Breast epithelium (tissue), 4 donors: ENCODE measurements around the gene PTPRCAP. TPM values are rescaled to one million over a fixed set of nuclear protein-coding genes. Genes with fewer than 3 reads are reported as not detected.
"Not testable (repeated sequence)": the region's sequence is repeated elsewhere in the genome, so short reads cannot be mapped to it uniquely, and the experiment has no call there.

Source experiments
- DNase-seq, 2 donors: peaks; one replicate each; pipeline ENCODE4 v3.0.0-alpha.2; 2019; ENCODE audit warnings: low spot score in 2 of 2
- H3K27ac ChIP-seq, 2 donors: fragments of 200-600 bp; sonication (generic) in 1 of 2; one replicate each; pipeline ENCODE4 v1.5.1; 2016 to 2019; ENCODE audit warnings: mild to moderate bottlenecking in 1 of 2
- H3K27me3 ChIP-seq, 2 donors: fragments of 200-600 bp; sonication (generic) in 1 of 2; one replicate each; pipeline versions ENCODE4 v1.5.1 to v1.6.0; 2017 to 2019; ENCODE audit warnings: control low read depth in 1 of 2, mild to moderate bottlenecking in 1 of 2
- H3K36me3 ChIP-seq: fragments of 200-600 bp; one replicate; pipeline ENCODE4 v1.5.1; 2019
- H3K4me1 ChIP-seq, 2 donors: fragments of 200-600 bp; sonication (generic); one replicate each; pipeline ENCODE4 v1.5.1; 2016 to 2019; ENCODE audit warnings: control low read depth in 1 of 2
- H3K4me3 ChIP-seq, 3 donors: fragments of 200-600 bp; sonication (generic); 1 replicate in 2 of 3; 2 replicates in 1 of 3; pipeline ENCODE4 v1.5.1; 2016 to 2019; ENCODE audit warnings: mild to moderate bottlenecking in 3 of 3, moderate library complexity in 2 of 3
- H3K9me3 ChIP-seq, 2 donors: fragments of 200-600 bp; sonication (generic) in 1 of 2; one replicate each; pipeline ENCODE4 v1.5.1; 2016 to 2019; ENCODE audit warnings: control low read depth in 1 of 2
- CTCF ChIP-seq, 3 donors: fragments of 450-650 bp; IDR thresholded peaks; one replicate each; pipeline ENCODE4 v1.5.1; 2016 to 2017; ENCODE audit warnings: antibody characterized with exemption in 3 of 3, mild to moderate bottlenecking in 3 of 3, moderate library complexity in 3 of 3
- POLR2A ChIP-seq: fragments of 450-650 bp; IDR thresholded peaks from one replicate; pipeline ENCODE4 v1.6.1; 2016; ENCODE audit warnings: antibody characterized with exemption, mild to moderate bottlenecking, moderate library complexity
- POLR2AphosphoS5 ChIP-seq, 3 donors: sonication (generic); formaldehyde crosslinking; IDR thresholded peaks; one replicate each; pipeline ENCODE4 v1.6.1; 2017; ENCODE audit warnings: antibody characterized with exemption in 3 of 3
- intact Hi-C: fragments of 100-400 bp; cut with DNase I; formaldehyde crosslinking; loops from one replicate; pipeline ENCODE4 v1.15.1; 2023; ENCODE audit warnings: low total_unique reads
- total RNA-seq, 3 donors: library from RNA; depleted of rRNA; stranded (reverse); fragments of >200 nt; gene quantifications; one replicate each; pipeline ENCODE4 v1.1.0, GENCODE V29; 2016

PTPRCAP gene
- total RNA-seq, 3 donors from 2014 or later, result 2.1 to 9.2 (median 8.0) TPM

GRCh38 chr11:67404515-67405195 is 32.8 kb downstream of the PTPRCAP start:
- no peaks in the 10 kb centered on the region for H3K27me3 ChIP-seq
- intact Hi-C loops, result no loop called here

DNA sequence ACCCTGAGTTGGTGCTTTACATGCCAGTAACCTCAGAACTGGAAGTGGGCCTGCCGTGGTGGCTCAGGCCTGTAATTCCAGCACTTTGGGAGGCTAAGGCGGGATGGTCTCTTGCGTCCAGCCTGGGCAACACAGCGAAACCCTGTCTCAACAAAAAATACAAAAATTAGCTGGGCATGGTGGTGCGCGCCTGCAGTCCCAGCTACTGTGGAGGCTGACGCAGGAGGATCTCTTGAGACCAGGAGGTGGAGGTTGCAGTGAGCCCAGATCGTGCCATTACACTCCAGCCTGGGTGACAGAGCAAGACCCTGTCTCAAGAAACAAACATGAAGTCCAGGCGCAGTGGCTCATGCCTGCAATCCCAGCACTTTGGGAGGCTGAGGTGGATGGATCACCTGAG is 34.4 kb downstream of the PTPRCAP start:
- H3K27ac ChIP-seq, intact Hi-C loops, H3K36me3 ChIP-seq, H3K9me3 ChIP-seq, H3K4me3 ChIP-seq, DNase-seq, H3K27me3 ChIP-seq: not testable (repeated sequence)
- peaks cover 12 to 14% of the 10 kb centered on the region in 2 donors for H3K4me1 ChIP-seq

More at GRCh38 chr11:67404515-67405195, 32.8 kb downstream of the PTPRCAP start:
- H3K36me3 ChIP-seq, result no peaks in the 10 kb centered on the region
- peak overlapping the region in 1 of 2 donors; percentile 19 for H3K27ac ChIP-seq
- no peaks in the 10 kb centered on the region for H3K9me3 ChIP-seq
- peaks cover 11% of the 10 kb centered on the region in 2 donors for H3K4me1 ChIP-seq
- H3K4me3 ChIP-seq, result peak overlapping the region; percentile 4 to 39 (median 17)
- TF ChIP-seq POLR2AphosphoS5 (IDR thresholded peaks at IDR 0.05) (no peak), CTCF (IDR thresholded peaks at IDR 0.05) (no peak), POLR2A (no peak)
- no peak for DNase-seq

DNA sequence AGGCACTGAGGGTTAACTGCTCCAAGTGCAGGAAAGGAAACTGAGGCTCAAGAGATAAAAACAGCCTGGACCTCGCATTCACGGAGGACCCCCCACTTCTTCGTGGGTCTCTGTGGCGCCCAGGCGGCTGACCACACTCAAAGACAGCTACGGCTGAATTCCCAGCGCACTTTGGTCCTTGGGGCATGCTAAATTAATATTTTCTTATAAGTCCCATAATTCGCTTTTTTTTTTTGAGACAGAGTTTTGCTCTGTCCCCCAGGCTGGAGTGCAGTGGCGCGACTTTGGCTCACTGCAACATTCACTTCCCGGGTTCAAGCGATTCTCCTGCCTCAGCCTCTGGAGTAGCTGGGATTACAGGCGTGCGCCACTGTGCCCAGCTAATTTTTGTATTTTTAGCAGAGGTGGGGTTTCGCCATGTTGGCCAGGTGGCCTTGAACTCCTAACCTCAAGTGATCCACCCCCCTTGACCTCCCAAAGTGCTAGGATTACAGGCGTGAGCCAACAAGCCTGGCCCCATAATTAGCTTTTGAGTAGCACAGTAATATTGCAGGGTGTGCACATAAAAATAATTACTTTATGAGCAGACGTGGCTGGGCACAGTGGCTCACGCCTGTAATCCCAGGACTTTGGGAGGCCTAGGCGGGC is 35.2 kb downstream of the PTPRCAP start:
- peaks cover 12 to 14% of the 10 kb centered on the region in 2 donors for H3K4me1 ChIP-seq
- H3K9me3 ChIP-seq, DNase-seq, H3K36me3 ChIP-seq, intact Hi-C loops, H3K27me3 ChIP-seq: not testable (repeated sequence)
- H3K4me3 ChIP-seq, result peak overlapping the region; percentile 33 to 90 (median 88)
- peak overlapping the region; percentile 92 to 97 for H3K27ac ChIP-seq

DNA sequence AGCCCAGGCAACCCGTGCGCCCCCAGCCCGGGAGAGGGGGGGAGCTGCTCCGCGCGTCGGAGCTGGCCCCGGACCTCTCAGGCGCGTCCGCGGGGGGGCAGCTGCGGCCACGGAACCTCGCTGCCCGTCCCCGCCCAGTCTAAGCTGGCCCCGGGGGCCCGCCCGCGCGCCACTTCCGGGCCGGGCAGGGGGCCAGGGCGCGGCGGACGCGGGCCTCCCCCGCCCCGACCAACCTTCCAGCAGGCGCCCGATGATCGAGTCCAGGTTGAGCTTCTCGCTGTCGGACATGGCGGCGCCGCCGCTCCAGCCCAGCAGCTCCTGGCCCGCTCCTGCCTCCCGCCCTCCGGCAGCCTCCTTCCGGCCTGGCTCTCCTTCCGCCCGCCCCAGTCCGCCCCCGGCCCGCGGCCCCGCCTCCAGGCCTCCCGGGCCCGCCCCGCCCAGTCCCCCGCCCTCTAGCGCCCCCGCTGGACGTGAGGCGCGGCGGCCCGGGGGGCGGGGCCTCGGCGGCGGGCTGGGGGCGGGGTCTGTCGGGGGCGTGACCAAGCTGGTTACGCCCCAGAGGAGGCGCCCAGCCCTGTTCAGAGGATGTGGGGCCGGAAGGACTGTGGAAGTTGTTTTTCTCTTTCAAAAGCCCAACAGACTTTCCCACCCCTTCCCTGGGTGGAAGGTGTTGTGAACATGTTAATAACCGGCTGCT is 35.8 kb downstream of the PTPRCAP start, which contains the start of gene PPP1CA:
Gene PPP1CA (minus strand): TSS at position 364 of the 697 bp plus-strand sequence. CDS start 76 bp downstream, at position 288.
- Histone ChIP-seq H3K9me3 (no peaks in the 10 kb centered on the region), H3K27me3 (no peaks in the 10 kb centered on the region), H3K4me1 (peaks cover 12 to 14% of the 10 kb centered on the region in 2 donors), H3K27ac (peak within 1 kb of the TSS; percentile 92 to 97), H3K36me3 (no peaks in the 10 kb centered on the region), H3K4me3 (peak within 1 kb of the TSS; percentile 88 to 90 (median 90))
- TF ChIP-seq CTCF (IDR thresholded peaks at IDR 0.05) (peak in 1 of 3 donors; percentile 30), POLR2AphosphoS5 (IDR thresholded peaks at IDR 0.05) (peak in 2 of 3 donors; percentile 42 to 53), POLR2A (no peak)
- intact Hi-C loops, result no loop called here
- peak; percentile 89 to 91 for DNase-seq

DNA sequence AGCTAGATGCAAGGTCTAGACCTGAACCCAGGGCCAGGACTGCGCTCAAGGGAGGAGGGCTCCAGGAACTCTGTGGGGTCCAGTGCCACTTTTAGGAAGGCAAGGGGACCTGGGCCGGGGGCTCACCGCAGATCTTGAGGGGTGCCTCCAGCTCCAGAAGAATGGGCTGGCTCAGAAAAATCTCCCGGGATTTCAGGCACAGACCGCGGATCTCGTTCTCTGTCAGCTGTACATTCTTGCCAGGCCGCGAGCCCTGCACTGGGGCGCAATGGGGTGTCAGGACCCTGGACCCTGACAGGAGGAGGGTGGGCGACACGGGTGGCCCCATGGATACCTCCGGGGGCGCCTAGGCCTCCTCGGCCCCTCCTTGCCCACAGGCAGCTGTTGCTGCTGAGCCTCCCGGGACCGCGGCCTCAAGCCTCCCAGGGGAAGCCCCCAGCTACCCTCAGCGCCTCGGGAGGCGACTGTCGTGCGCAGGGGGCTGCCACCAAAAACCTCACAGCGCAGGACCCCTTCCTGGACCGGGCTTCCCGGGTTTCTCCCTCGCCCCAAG is 36.5 kb downstream of the PTPRCAP start:
- Histone ChIP-seq H3K27me3 (no peaks in the 10 kb centered on the region), H3K4me1 (peaks cover 12 to 14% of the 10 kb centered on the region in 2 donors), H3K36me3 (no peaks in the 10 kb centered on the region), H3K9me3 (no peaks in the 10 kb centered on the region), H3K27ac (peak overlapping the region; percentile 92 to 97), H3K4me3 (peak overlapping the region; percentile 88 to 90 (median 90))
- no peak for DNase-seq
- intact Hi-C loops, result no loop called here
- TF ChIP-seq POLR2A, result no peak
- TF ChIP-seq CTCF (IDR thresholded peaks at IDR 0.05), result no peak
- TF ChIP-seq POLR2AphosphoS5 (IDR thresholded peaks at IDR 0.05), result no peak
